Common myeloid progenitor, CD34-positive (primary cell): ENCODE measurements around the gene CCDC201.
"Not testable (repeated sequence)": the region's sequence is repeated elsewhere in the genome, so short reads cannot be mapped to it uniquely, and the experiment has no call there.

Experiments
- CTCF ChIA-PET: fragments of 350-600 bp; sonication (Branson Sonifier 250); formaldehyde crosslinking; loops from one replicate; lab custom pipeline; 2021; ENCODE audit warnings: antibody characterized with exemption; lab: Charles Lee
- POLR2A ChIA-PET: fragments of 350-600 bp; sonication (Branson Sonifier 250); formaldehyde crosslinking; loops from one replicate; lab custom pipeline; 2021; ENCODE audit warnings: antibody characterized with exemption; lab: Charles Lee
- DNase-seq, 3 donors: peaks; one replicate each; pipeline versions ENCODE4 v3.0.0 to v3.0.0-alpha.2; 2013
- H3K27ac ChIP-seq, 2 experiments: 1 replicate in 1 of 2; 2 replicates in 1 of 2; pipeline ENCODE4 v1.7.0; 2013; ENCODE audit warnings: inconsistent platforms in 2 of 2, low read length in 2 of 2, mild to moderate bottlenecking in 2 of 2, low read depth in 1 of 2, moderate library complexity in 1 of 2; ENCODE audit not compliant: severe bottlenecking in 2 of 2, insufficient read depth in 1 of 2, poor library complexity in 1 of 2
- H3K27me3 ChIP-seq, 5 experiments: replicated peaks in 2 of 5; 1 replicate in 3 of 5; 2 replicates in 2 of 5; pipeline versions ENCODE4 v1.6.1 to v1.7.0; 2013; ENCODE audit warnings: low read length in 4 of 5, mild to moderate bottlenecking in 2 of 5, moderate library complexity in 2 of 5, inconsistent platforms in 1 of 5; ENCODE audit not compliant: insufficient read depth in 5 of 5, control insufficient read depth in 4 of 5
- H3K36me3 ChIP-seq, 4 experiments: 1 replicate in 2 of 4; 2 replicates in 2 of 4; pipeline versions ENCODE4 v1.6.1 to v1.7.0; 2013; ENCODE audit warnings: low read length in 3 of 4, control low read depth in 1 of 4, mild to moderate bottlenecking in 1 of 4; ENCODE audit not compliant: control insufficient read depth in 4 of 4, insufficient read depth in 4 of 4
- H3K4me1 ChIP-seq, 4 experiments: 1 replicate in 3 of 4; 2 replicates in 1 of 4; pipeline versions ENCODE4 v1.6.1 to v1.7.1; 2013; ENCODE audit warnings: low read length in 3 of 4, mild to moderate bottlenecking in 3 of 4, control low read depth in 1 of 4, inconsistent platforms in 1 of 4, moderate library complexity in 1 of 4; ENCODE audit not compliant: control insufficient read depth in 4 of 4, insufficient read depth in 4 of 4; ENCODE audit errors: control extremely low read depth in 1 of 4
- H3K4me3 ChIP-seq, 7 experiments: 1 replicate in 4 of 7; 2 replicates in 3 of 7; pipeline versions ENCODE4 v1.5.1 to v1.7.0; 2013; ENCODE audit warnings: mild to moderate bottlenecking in 7 of 7, low read length in 6 of 7, moderate library complexity in 6 of 7, inconsistent platforms in 2 of 7, low read depth in 2 of 7, control low read depth in 1 of 7; ENCODE audit not compliant: insufficient read depth in 4 of 7, control insufficient read depth in 1 of 7; ENCODE audit errors: extremely low read depth in 1 of 7
- H3K9me3 ChIP-seq, 5 experiments: 1 replicate in 4 of 5; 2 replicates in 1 of 5; pipeline versions ENCODE4 v1.6.1 to v1.7.1; 2013; ENCODE audit warnings: low read length in 4 of 5, mild to moderate bottlenecking in 2 of 5, inconsistent platforms in 1 of 5, low read depth in 1 of 5, moderate library complexity in 1 of 5; ENCODE audit not compliant: control insufficient read depth in 4 of 5, insufficient read depth in 2 of 5; ENCODE audit errors: control extremely low read depth in 1 of 5
- WGBS: methylation state at CpG from one replicate; pipeline ENCODE4 v1.1.5; 2013; ENCODE audit not compliant: insufficient coverage; 5-methylcytosine and 5-hydroxymethylcytosine counted together

Gene CCDC201

DNA sequence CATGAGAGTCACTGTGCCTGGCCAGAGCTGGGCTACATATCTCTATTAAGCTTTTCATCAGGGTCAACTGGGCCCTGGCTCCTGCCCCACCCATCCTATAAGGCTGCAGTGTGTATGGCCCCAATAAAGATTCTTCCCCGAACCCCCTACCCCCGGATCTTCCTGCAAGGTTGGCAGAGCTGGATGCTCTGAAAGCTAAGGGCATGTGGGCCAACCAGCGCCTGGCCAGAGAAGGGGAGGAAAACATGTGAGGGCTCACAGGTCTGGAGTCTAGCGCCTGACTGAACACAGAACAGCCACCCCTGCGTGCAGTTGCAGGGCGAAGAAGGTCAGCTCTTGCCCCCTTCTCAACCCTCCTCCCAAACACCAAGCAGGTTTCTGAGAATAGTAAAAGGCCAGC, 24.1 kb downstream of the CCDC201 start:
- CTCF ChIA-PET, H3K36me3 ChIP-seq, POLR2A ChIA-PET, H3K9me3 ChIP-seq, H3K4me1 ChIP-seq, DNase-seq, H3K27ac ChIP-seq, H3K27me3 ChIP-seq, H3K4me3 ChIP-seq: not testable (repeated sequence)
- 100% methylated on average over 2 of the region's 6 CpGs for WGBS

DNA sequence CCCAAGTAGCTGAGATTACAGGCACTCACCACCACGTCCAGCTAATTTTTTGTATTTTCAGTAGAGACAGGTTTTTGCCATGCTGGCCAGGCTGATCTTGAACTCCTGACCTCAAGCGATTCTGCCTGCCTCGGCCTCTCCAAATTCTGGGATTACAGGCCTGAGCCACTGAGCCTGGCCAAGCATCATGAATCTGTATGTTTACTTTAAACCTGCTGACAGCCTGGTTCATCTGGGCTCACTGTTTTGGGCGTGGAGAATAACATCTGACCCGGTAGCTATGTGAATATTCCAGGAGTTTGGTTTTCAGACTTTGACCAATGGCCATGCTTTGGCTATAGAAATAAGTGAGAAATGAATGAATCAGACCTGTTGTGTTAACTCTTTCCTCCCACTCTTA, 26.3 kb downstream of the CCDC201 start:
- H3K36me3 ChIP-seq, H3K9me3 ChIP-seq, H3K27me3 ChIP-seq, H3K4me1 ChIP-seq, POLR2A ChIA-PET, DNase-seq, H3K27ac ChIP-seq, H3K4me3 ChIP-seq, CTCF ChIA-PET: not testable (repeated sequence)
- WGBS: 95% methylated on average over 4 of the region's 5 CpGs

DNA sequence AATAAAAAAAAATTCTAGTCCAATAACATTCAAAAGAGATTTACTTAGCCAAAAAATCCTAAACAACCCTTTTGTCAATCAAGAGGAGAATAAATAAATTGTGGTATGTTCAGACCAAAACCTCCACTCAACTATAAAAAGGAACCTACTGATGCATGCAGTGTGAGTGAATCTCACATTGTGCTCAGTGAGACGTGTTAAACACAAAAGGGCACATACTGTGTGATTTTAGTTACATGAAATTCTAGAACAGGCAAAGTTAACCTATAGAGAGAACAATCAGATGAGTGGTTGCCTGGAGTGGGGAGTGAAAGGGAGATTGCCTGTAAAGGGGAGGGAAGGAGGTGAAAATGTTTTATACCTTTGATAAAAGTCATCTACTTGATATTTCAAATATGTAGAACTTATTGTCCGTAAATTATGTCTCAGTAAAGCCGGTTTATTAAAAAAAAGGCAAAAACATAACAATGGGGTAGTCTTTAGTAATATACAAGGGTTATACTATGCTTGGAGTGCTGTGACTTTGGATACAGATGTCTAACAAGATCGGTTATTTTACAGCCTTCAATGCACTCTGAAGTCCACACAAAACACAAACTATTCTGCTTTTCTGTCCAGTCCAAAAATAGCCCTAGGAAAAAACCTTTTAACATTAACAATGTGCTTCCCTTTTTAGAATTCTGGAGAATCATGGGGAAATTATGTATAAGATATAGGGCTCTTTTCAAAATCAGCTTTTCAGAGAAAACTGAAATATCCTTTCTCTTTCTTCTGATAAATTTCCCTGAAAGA, 30.8 kb downstream of the CCDC201 start:
- H3K27me3 ChIP-seq, H3K4me1 ChIP-seq, POLR2A ChIA-PET, H3K36me3 ChIP-seq, CTCF ChIA-PET, H3K27ac ChIP-seq, H3K9me3 ChIP-seq, H3K4me3 ChIP-seq, DNase-seq: not testable (repeated sequence)
- WGBS: 100% methylated on average over 1 of the region's 4 CpGs

DNA sequence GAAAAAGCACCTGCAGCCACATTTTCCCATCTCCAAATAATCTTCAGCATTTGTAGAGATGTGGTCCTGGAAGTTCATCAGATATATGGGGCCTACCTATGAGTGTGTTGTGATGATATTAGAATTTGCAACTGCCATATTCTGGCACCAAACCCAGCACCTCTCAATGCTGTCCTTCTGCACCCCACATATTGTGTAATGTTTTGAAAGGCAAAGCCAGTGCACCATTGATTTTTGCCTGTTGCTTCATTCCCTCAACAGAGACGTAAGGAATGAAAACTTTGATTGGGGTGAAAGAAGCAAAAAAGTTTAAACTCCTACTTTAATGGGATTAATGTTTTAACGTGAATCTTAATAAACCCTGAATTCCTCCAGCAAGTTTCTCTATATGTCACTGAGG, 34.0 kb downstream of the CCDC201 start:
- H3K36me3 ChIP-seq, H3K27ac ChIP-seq, H3K27me3 ChIP-seq, H3K9me3 ChIP-seq, H3K4me1 ChIP-seq, DNase-seq, POLR2A ChIA-PET, CTCF ChIA-PET, H3K4me3 ChIP-seq: not testable (repeated sequence)
- no CpG with 5 or more reads among the region's 2 CpGs for WGBS

DNA sequence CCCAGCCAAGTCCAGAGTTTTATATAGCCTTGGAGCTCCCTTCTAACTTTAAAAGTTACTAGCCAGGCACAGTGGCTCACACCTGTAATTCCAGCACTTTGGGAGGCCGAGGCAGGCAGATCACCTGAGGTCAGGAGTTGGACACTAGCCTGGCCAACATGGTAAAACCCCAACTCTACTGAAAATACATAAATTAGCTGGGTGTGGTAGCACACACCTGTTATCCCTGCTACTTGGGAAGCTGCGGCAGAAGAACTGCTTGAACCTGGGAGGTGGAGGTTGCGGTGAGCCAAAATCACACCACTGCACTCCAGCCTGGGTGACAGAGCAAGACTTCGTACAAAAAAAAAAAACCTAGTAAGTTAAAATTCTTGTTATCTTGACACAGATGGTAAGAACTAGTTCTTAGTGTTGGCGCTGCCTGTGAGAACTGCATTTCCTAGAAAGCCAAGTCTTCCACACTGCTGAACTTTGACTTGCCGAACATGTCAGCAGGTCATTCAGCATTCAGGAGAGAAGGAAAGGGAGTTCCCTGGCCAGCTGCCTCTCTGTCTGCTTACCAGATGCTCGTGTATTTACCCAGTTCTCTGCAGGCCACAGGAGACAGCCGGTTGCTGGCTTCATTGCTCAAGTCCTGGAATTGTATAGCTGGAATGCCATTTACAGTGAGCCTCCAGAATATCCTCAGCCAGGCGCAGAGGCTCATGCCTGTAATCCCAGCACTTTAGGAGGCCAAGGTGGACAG, 40.3 kb downstream of the CCDC201 start:
- H3K36me3 ChIP-seq, H3K4me1 ChIP-seq, CTCF ChIA-PET, H3K27ac ChIP-seq, H3K9me3 ChIP-seq, H3K27me3 ChIP-seq, H3K4me3 ChIP-seq, DNase-seq, POLR2A ChIA-PET: not testable (repeated sequence)
- 100% methylated on average over 1 of the region's 9 CpGs for WGBS

DNA sequence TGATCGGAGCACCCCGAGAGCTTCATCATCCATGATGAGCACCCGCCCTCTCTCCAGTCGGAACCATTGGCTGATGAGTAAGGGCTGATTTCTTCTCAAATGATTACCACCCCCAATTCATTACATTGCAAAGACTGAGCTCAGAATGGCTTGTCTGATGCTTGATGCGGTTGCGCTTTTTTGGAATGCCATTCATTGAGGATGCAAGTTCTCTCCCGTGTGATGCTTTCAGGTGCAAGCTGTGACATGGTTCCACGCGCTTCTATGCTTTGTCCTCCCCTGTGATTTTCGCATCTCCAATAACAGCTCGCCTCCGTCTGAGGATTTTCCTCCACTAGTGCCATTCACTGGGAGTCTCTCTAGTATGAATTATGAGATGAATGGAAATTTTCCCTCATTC, 43.0 kb downstream of the CCDC201 start:
- 96% methylated on average over 4 of the region's 12 CpGs for WGBS
- H3K4me3 ChIP-seq, DNase-seq, H3K27me3 ChIP-seq, H3K9me3 ChIP-seq, H3K4me1 ChIP-seq, H3K27ac ChIP-seq, POLR2A ChIA-PET, CTCF ChIA-PET, H3K36me3 ChIP-seq: not testable (repeated sequence)

DNA sequence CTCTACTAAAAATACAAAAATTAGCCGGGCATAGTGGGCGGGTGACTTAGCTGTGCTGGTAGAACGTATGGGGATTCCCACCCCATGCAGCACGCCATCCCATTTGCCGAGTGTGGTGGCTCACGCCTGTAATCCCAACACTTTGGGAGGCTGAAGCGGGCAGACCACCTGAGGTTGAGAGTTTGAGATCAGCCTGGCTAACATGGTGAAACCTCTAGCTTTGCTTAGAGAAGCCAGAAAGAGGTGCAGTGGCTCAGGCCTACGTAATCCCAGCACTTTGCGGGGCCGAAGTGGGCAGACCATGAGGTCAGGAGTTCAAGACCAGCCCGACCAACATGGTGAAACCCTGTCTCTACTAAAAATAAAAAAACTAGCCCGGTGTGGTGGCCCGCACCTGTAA, 45.2 kb downstream of the CCDC201 start:
- CTCF ChIA-PET, H3K27ac ChIP-seq, H3K36me3 ChIP-seq, H3K4me3 ChIP-seq, H3K9me3 ChIP-seq, H3K4me1 ChIP-seq, H3K27me3 ChIP-seq, POLR2A ChIA-PET, DNase-seq: not testable (repeated sequence)
- 99% methylated on average over 10 of the region's 13 CpGs for WGBS
